Measurements from ENCODE around the gene CPNE4.

The CPNE4 gene

DNA sequence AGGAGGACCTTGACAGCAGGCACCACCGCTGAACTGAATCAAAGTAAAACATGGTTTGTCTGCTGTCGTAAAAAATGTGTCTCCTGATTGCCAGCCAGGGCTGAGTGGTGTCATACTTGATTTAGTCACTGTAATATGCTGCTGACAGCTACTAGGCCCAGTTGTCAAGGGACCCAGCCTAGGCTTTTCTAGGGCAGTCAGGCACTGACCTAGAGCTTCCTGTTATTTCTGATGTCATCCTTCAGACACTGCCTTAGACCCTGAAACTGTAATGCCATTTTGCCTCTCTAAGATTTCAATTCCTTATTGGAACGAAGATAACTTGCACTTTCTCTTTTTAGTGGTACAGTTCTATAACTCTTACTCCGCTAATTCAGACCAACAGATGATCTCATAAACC, 529.4 kb downstream of the CPNE4 start:
- Histone ChIP-seq H3K4me3 (ENCODE audit: low read depth, low read length, poor library complexity, severe bottlenecking) (no peak overlapping the region), H3K4me1 (ENCODE audit: insufficient read depth, low read length, severe bottlenecking) (peaks cover 24% of the 10 kb centered on the region), H3K36me3 (ENCODE audit: insufficient read depth, low read length) (peaks cover 12% of the 10 kb centered on the region), H3F3A (ENCODE audit: insufficient read depth, low read length) (no peaks in the 10 kb centered on the region), H2AFZ (ENCODE audit: low read length) (no peak overlapping the region), H3K27me3 (ENCODE audit: insufficient read depth, low read length) (no peaks in the 10 kb centered on the region), H3K79me2 (ENCODE audit: insufficient read depth, low read length) (peaks cover 23% of the 10 kb centered on the region), H3K9ac (ENCODE audit: low read length) (no peak overlapping the region), H4K20me1 (ENCODE audit: insufficient read depth, low read length) (no peaks in the 10 kb centered on the region), H3K9me2 (ENCODE audit: low read depth, low read length) (no peaks in the 10 kb centered on the region), H3K4me2 (ENCODE audit: low read length) (no peak overlapping the region), H3K9me3 (ENCODE audit: low read length) (no peaks in the 10 kb centered on the region), H3K27ac (ENCODE audit: low read depth, low read length, poor library complexity, severe bottlenecking) (no peak overlapping the region)
- TF ChIP-seq EZH2 (IDR thresholded peaks at IDR 0.05; ENCODE audit: borderline replicate concordance, low read length) (no peak), CTCF (IDR thresholded peaks at IDR 0.05; ENCODE audit: low read length) (no peak)

DNA sequence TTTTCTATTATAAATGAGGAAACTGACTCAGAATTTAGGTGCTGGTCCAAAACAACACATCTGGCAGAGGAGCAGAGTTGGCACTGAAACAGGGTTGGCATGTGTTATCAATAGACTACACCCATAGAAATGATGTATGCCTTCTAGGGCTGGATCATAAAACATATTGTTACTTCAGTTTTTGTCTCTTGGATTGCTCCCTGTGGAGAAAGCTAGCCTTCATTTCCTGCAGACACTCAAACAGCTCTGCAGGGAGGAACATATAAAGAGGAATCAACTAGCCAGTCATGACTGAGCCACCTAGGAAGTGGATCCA, 531.5 kb downstream of the CPNE4 start:
- Histone ChIP-seq H3K9me3 (ENCODE audit: low read length) (no peaks in the 10 kb centered on the region), H3K4me2 (ENCODE audit: low read length) (peak overlapping the region; percentile 100), H3K9me2 (ENCODE audit: low read depth, low read length) (no peaks in the 10 kb centered on the region), H3K27ac (ENCODE audit: low read depth, low read length, poor library complexity, severe bottlenecking) (no peak overlapping the region), H3F3A (ENCODE audit: insufficient read depth, low read length) (no peaks in the 10 kb centered on the region), H3K4me1 (ENCODE audit: insufficient read depth, low read length, severe bottlenecking) (peaks cover 26% of the 10 kb centered on the region), H3K79me2 (ENCODE audit: insufficient read depth, low read length) (peaks cover 26% of the 10 kb centered on the region), H3K4me3 (ENCODE audit: low read depth, low read length, poor library complexity, severe bottlenecking) (peak overlapping the region; percentile 94), H3K9ac (ENCODE audit: low read length) (peak overlapping the region; percentile 93; the same call in 1 of the 2 replicates), H4K20me1 (ENCODE audit: insufficient read depth, low read length) (no peaks in the 10 kb centered on the region), H3K27me3 (ENCODE audit: insufficient read depth, low read length) (no peaks in the 10 kb centered on the region), H3K36me3 (ENCODE audit: insufficient read depth, low read length) (peaks cover 30% of the 10 kb centered on the region), H2AFZ (ENCODE audit: low read length) (peak overlapping the region; percentile 93)
- TF ChIP-seq EZH2 (IDR thresholded peaks at IDR 0.05; ENCODE audit: borderline replicate concordance, low read length) (no peak), CTCF (IDR thresholded peaks at IDR 0.05; ENCODE audit: low read length) (no peak)

- Histone ChIP-seq H3K27me3 (ENCODE audit: insufficient read depth, low read length) (no peaks in the 10 kb centered on the region), H3K79me2 (ENCODE audit: insufficient read depth, low read length) (peaks cover 26% of the 10 kb centered on the region), H3K4me1 (ENCODE audit: insufficient read depth, low read length, severe bottlenecking) (peaks cover 26% of the 10 kb centered on the region), H3K4me3 (ENCODE audit: low read depth, low read length, poor library complexity, severe bottlenecking) (peak within 1 kb of the TSS; percentile 94), H3K36me3 (ENCODE audit: insufficient read depth, low read length) (peaks cover 35% of the 10 kb centered on the region), H3K9ac (ENCODE audit: low read length) (peak within 1 kb of the TSS; percentile 93), H3K9me3 (ENCODE audit: low read length) (no peaks in the 10 kb centered on the region), H3K4me2 (ENCODE audit: low read length) (peak within 1 kb of the TSS; percentile 100), H3F3A (ENCODE audit: insufficient read depth, low read length) (no peaks in the 10 kb centered on the region), H3K27ac (ENCODE audit: low read depth, low read length, poor library complexity, severe bottlenecking) (peak within 1 kb of the TSS; percentile 47), H3K9me2 (ENCODE audit: low read depth, low read length) (no peaks in the 10 kb centered on the region), H4K20me1 (ENCODE audit: insufficient read depth, low read length) (no peaks in the 10 kb centered on the region), H2AFZ (ENCODE audit: low read length) (peak within 1 kb of the TSS; percentile 93)
- TF ChIP-seq CTCF (IDR thresholded peaks at IDR 0.05; ENCODE audit: low read length), result no peak
- no peak for TF ChIP-seq EZH2 (IDR thresholded peaks at IDR 0.05; ENCODE audit: borderline replicate concordance, low read length)
These were observed 532.1 kb downstream of the CPNE4 start, which contains the start of gene MRPL3 for GRCh38 chr3:131502530-131503319. MRPL3 (minus strand) TSS chr3:131502971; CDS start chr3:131502821, 150 bp downstream.

Data from OCI-LY1 (cell line).